DOHH2 (cell line): ENCODE results near the gene CUL7.

Source experiments
- H3F3A ChIP-seq: fragments of 200-600 bp; sonication (generic), shearing (Covaris generic); 2 replicates; pipeline ENCODE4 v1.6.0; 2016; ENCODE audit warnings: antibody characterized with exemption, mild to moderate bottlenecking; ENCODE audit not compliant: control insufficient read depth, insufficient read depth
- H3K27ac ChIP-seq: fragments of 200-600 bp; sonication (generic); 2 replicates; pipeline ENCODE4 v1.5.1; 2014; ENCODE audit warnings: low read depth, mild to moderate bottlenecking, low read length, moderate library complexity
- H3K27me3 ChIP-seq: fragments of 200-600 bp; sonication (generic); 2 replicates; pipeline ENCODE4 v1.6.1; 2014; ENCODE audit warnings: mild to moderate bottlenecking, low read length, mixed read lengths; ENCODE audit not compliant: control insufficient read depth
- H3K36me3 ChIP-seq: fragments of 200-600 bp; sonication (generic); 2 replicates; pipeline ENCODE4 v1.6.1; 2014; ENCODE audit warnings: mild to moderate bottlenecking, low read length, moderate library complexity, mixed read lengths; ENCODE audit not compliant: control insufficient read depth
- H3K4me1 ChIP-seq: fragments of 200-600 bp; sonication (generic); 2 replicates; pipeline ENCODE4 v1.6.1; 2014; ENCODE audit warnings: mild to moderate bottlenecking, low read length, mixed read lengths; ENCODE audit not compliant: control insufficient read depth
- H3K4me2 ChIP-seq: fragments of 200-600 bp; sonication (generic); 2 replicates; pipeline ENCODE4 v1.6.0; 2014; ENCODE audit warnings: mild to moderate bottlenecking, low read length, moderate library complexity
- H3K4me3 ChIP-seq: fragments of 200-600 bp; sonication (generic); 2 replicates; pipeline ENCODE4 v1.5.1; 2014; ENCODE audit warnings: mild to moderate bottlenecking, low read length, mixed read lengths
- H3K79me2 ChIP-seq: fragments of 200-600 bp; sonication (generic); 2 replicates; pipeline ENCODE4 v1.6.1; 2014; ENCODE audit warnings: mild to moderate bottlenecking, low read length, mixed read lengths; ENCODE audit not compliant: control insufficient read depth
- H3K9me2 ChIP-seq: fragments of 200-600 bp; sonication (generic); replicated peaks from 2 replicates; pipeline ENCODE4 v1.6.1; 2014; ENCODE audit warnings: mild to moderate bottlenecking, low read length, mixed read lengths; ENCODE audit not compliant: control insufficient read depth
- H3K9me3 ChIP-seq: fragments of 200-600 bp; sonication (generic); 2 replicates; pipeline ENCODE4 v1.6.1; 2014; ENCODE audit warnings: antibody characterized with exemption, low read length, mixed read lengths; ENCODE audit not compliant: control insufficient read depth, insufficient read depth
- H4K20me1 ChIP-seq: fragments of 200-600 bp; sonication (generic); 2 replicates; pipeline ENCODE4 v1.6.0; 2014; ENCODE audit warnings: low read depth, mild to moderate bottlenecking, antibody characterized with exemption, low read length, moderate library complexity; ENCODE audit not compliant: control insufficient read depth, insufficient read depth
- CTCF ChIP-seq: fragments of 200-600 bp; sonication (generic); IDR thresholded peaks from one replicate; pipeline ENCODE4 v1.5.1; 2014; ENCODE audit warnings: antibody characterized with exemption, mild to moderate bottlenecking, low read depth, low read length; ENCODE audit not compliant: poor library complexity, severe bottlenecking
- EZH2phosphoT487 ChIP-seq: fragments of 200-600 bp; sonication (generic); IDR thresholded peaks from 2 replicates; pipeline ENCODE4 v1.6.1; 2017; ENCODE audit warnings: borderline replicate concordance, mild to moderate bottlenecking, antibody characterized with exemption, low read length, moderate library complexity, mixed read lengths

Gene CUL7

GRCh38 chr6:43013843-43014433, 39.7 kb downstream of the CUL7 start, which contains the start of the genes KLHDC3 and MEA1:
Gene KLHDC3 (plus strand): TSS chr6:43014249. CDS start chr6:43017193, 2,944 bp downstream.
Gene MEA1 (minus strand): TSS chr6:43013946. CDS start chr6:43013813, 133 bp downstream.
- Histone ChIP-seq H3K4me1 (peaks cover 32% of the 10 kb centered on the region), H3K9me2 (no peaks in the 10 kb centered on the region), H3K4me2 (peak within 1 kb of the TSS; percentile 92), H3K27ac (peak within 1 kb of the TSS; percentile 37), H3K36me3 (peaks cover 62% of the 10 kb centered on the region), H3K27me3 (no peaks in the 10 kb centered on the region), H3K79me2 (peaks cover 50% of the 10 kb centered on the region), H3K9me3 (no peaks in the 10 kb centered on the region), H3K4me3 (peak within 1 kb of the TSS; percentile 90), H3F3A (peaks cover 2% of the 10 kb centered on the region; the same call in 1 of the 2 replicates), H4K20me1 (no peaks in the 10 kb centered on the region)
- TF ChIP-seq CTCF (no peak), EZH2phosphoT487 (no peak)

GRCh38 chr6:43013097-43013842, 40.4 kb downstream of the CUL7 start:
- peaks cover 50% of the 10 kb centered on the region for H3K79me2 ChIP-seq
- H3K9me2 ChIP-seq: no peaks in the 10 kb centered on the region
- H3K36me3 ChIP-seq: peaks cover 62% of the 10 kb centered on the region
- no peaks in the 10 kb centered on the region for H3F3A ChIP-seq
- H3K27me3 ChIP-seq: no peaks in the 10 kb centered on the region
- peaks cover 36% of the 10 kb centered on the region for H3K4me1 ChIP-seq
- no peaks in the 10 kb centered on the region for H4K20me1 ChIP-seq
- peak overlapping the region; percentile 88 for H3K4me3 ChIP-seq
- no peaks in the 10 kb centered on the region for H3K9me3 ChIP-seq
- TF ChIP-seq EZH2phosphoT487 (no peak), CTCF (no peak)
- H3K27ac ChIP-seq: peak overlapping the region; percentile 35
- peak overlapping the region; percentile 92 for H3K4me2 ChIP-seq

- H3K4me3 ChIP-seq: peak overlapping the region; percentile 88
- H3K4me1 ChIP-seq: peaks cover 36% of the 10 kb centered on the region
- H3K9me3 ChIP-seq: no peaks in the 10 kb centered on the region
- H3K36me3 ChIP-seq: peaks cover 62% of the 10 kb centered on the region
- peaks cover 50% of the 10 kb centered on the region for H3K79me2 ChIP-seq
- H3K4me2 ChIP-seq: peak overlapping the region; percentile 92
- H3K9me2 ChIP-seq: no peaks in the 10 kb centered on the region
- H3F3A ChIP-seq: no peaks in the 10 kb centered on the region
- no peak overlapping the region for H3K27ac ChIP-seq
- no peaks in the 10 kb centered on the region for H3K27me3 ChIP-seq
- TF ChIP-seq CTCF: no peak
- TF ChIP-seq EZH2phosphoT487: no peak
- no peaks in the 10 kb centered on the region for H4K20me1 ChIP-seq
Measured at GRCh38 chr6:43012364-43012763, 41.3 kb downstream of the CUL7 start.
